ENCODE measurements around the gene SYNPO.

SYNPO gene

DNA sequence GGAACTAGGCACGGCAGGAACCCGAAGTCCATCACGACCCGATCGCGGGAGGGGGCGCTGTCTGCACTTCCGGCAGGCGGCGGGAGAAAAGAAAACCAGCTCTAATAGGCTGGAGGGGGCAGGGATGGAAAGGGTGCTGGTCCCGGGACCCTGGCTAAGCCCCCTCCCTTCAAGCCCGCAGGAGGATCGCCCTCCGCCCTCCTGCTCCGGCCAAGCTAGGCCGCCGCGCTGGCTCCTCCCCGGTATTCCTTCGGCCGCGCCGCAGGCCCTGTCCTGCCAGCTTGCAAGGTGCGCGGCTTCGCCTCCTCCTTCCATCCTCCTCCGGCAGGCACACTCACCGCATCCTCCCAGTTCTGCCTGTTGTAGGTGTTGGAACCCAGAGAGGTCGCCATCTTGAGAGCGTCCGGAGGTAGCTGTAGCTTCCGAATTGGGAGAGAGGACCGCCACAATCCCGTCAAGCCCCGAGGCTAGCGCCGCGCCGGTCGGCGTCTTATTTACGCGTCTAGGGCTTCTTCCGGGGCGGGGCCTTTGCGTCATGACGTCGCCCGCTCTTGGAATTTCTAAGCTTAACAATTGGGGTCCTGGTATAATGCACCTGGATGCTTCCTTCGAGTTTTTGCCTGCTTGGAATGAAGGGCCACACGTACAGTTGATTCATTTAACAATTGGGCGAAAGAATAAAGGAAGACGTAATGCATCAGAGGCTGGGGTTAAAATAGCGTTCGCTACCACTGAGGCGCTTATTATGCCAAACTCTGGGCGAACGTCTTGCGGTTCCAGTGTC is 60.3 kb downstream of the SYNPO start, which contains the start of gene RBM22:
Gene RBM22, minus strand, starts transcription at position 469 of the 784 bp plus-strand sequence. Its CDS starts 77 bp downstream, at position 392.
- Histone ChIP-seq H3K9me3 (no peaks in the 10 kb centered on the region), H3K4me1 (ENCODE audit: control insufficient read depth in 1 of 2, insufficient read depth in 1 of 2, low read depth in 1 of 2, low read length in 1 of 2) (peaks cover 19 to 24% of the 10 kb centered on the region in 2 experiments), H3K27me3 (peaks cover 7% of the 10 kb centered on the region), H3K4me3 (ENCODE audit: low read depth in 1 of 2, low read length in 1 of 2) (peak within 1 kb of the TSS; percentile 96 to 97), H3K27ac (peak within 1 kb of the TSS; percentile 95), H3K36me3 (peaks cover 33% of the 10 kb centered on the region)
- TF ChIP-seq, protein P1, sequence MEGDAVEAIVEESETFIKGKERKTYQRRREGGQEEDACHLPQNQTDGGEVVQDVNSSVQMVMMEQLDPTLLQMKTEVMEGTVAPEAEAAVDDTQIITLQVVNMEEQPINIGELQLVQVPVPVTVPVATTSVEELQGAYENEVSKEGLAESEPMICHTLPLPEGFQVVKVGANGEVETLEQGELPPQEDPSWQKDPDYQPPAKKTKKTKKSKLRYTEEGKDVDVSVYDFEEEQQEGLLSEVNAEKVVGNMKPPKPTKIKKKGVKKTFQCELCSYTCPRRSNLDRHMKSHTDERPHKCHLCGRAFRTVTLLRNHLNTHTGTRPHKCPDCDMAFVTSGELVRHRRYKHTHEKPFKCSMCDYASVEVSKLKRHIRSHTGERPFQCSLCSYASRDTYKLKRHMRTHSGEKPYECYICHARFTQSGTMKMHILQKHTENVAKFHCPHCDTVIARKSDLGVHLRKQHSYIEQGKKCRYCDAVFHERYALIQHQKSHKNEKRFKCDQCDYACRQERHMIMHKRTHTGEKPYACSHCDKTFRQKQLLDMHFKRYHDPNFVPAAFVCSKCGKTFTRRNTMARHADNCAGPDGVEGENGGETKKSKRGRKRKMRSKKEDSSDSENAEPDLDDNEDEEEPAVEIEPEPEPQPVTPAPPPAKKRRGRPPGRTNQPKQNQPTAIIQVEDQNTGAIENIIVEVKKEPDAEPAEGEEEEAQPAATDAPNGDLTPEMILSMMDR (IDR thresholded peaks at IDR 0.05) = no peak

- H3K36me3 ChIP-seq = peaks cover 18% of the 10 kb centered on the region
Observed at GRCh38 chr5:150703762-150704161, 63.3 kb downstream of the SYNPO start.

GRCh38 chr5:150706776-150707390 is 66.4 kb downstream of the SYNPO start:
- TF ChIP-seq, protein P1 (IDR thresholded peaks at IDR 0.05) = no peak
- H3K9me3 ChIP-seq = no peaks in the 10 kb centered on the region
- H3K36me3 ChIP-seq = peaks cover 46% of the 10 kb centered on the region
- H3K27ac ChIP-seq = no peak overlapping the region
- peaks cover 7% of the 10 kb centered on the region for H3K27me3 ChIP-seq
- no peak overlapping the region for H3K4me3 ChIP-seq (ENCODE audit: low read depth in 1 of 2, low read length in 1 of 2)
- no peaks in the 10 kb centered on the region for H3K4me1 ChIP-seq (ENCODE audit: control insufficient read depth in 1 of 2, insufficient read depth in 1 of 2, low read depth in 1 of 2, low read length in 1 of 2)

More at GRCh38 chr5:150703762-150704161, 63.3 kb downstream of the SYNPO start:
- H3K4me1 ChIP-seq (ENCODE audit: control insufficient read depth in 1 of 2, insufficient read depth in 1 of 2, low read depth in 1 of 2, low read length in 1 of 2) = peaks cover 19 to 24% of the 10 kb centered on the region in 2 experiments
- peaks cover 7% of the 10 kb centered on the region for H3K27me3 ChIP-seq
- TF ChIP-seq, protein P1 (IDR thresholded peaks at IDR 0.05) = no peak
- no peak overlapping the region for H3K4me3 ChIP-seq (ENCODE audit: low read depth in 1 of 2, low read length in 1 of 2)
- H3K27ac ChIP-seq = no peak overlapping the region
- H3K9me3 ChIP-seq = no peaks in the 10 kb centered on the region

Measured in neutrophil (primary cell).